GM12872 (cell line): ENCODE measurements around the gene DYNC1H1.

Experiments
- TF ChIP-seq, protein P1 (sequence below): IDR thresholded peaks from 3 replicates; pipeline ENCODE4 v1.5.1; 2011; ENCODE audit warnings: low read depth, mild to moderate bottlenecking, low read length, moderate library complexity; ENCODE audit not compliant: insufficient read depth

Gene DYNC1H1

DNA sequence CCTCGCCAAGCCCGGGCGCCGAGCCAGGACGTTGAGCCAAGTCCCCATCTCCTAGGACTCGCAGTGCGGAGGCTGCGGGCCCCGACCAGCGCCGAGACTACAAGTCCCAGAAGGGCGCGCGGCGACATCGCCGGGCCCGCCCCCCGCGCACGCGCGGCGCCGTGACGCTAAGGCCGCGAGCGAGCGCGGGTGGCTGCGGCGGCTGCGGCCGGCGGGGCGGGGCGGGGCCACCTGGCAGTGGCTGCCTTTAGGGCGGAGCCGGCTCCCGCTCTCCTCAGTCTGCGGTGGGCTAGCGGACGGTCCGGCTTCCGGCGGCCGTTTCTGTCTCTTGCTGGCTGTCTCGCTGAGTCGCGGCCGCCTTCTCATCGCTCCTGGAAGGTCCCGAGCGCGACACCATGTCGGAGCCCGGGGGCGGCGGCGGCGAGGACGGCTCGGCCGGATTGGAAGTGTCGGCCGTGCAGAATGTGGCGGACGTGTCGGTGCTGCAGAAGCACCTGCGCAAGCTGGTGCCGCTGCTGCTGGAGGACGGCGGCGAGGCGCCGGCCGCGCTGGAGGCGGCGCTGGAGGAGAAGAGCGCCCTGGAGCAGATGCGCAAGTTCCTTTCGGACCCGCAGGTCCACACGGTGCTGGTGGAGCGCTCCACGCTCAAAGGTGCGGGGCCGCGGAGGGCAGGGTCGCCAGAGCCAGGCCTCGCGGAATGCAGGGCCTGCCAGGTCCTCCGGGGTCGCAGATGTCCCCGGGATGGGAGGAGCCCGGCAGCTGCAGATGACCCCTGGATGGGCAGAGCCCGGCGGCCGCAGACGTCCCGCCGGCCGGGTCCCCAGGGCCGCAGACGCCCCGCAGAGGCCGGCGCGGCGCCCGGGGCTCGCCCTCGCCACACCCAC, at the start of gene DYNC1H1:
Gene DYNC1H1 (plus strand): TSS at position 277 of the 884 bp plus-strand sequence. CDS start 119 bp downstream, at position 396.
- TF ChIP-seq, protein P1, sequence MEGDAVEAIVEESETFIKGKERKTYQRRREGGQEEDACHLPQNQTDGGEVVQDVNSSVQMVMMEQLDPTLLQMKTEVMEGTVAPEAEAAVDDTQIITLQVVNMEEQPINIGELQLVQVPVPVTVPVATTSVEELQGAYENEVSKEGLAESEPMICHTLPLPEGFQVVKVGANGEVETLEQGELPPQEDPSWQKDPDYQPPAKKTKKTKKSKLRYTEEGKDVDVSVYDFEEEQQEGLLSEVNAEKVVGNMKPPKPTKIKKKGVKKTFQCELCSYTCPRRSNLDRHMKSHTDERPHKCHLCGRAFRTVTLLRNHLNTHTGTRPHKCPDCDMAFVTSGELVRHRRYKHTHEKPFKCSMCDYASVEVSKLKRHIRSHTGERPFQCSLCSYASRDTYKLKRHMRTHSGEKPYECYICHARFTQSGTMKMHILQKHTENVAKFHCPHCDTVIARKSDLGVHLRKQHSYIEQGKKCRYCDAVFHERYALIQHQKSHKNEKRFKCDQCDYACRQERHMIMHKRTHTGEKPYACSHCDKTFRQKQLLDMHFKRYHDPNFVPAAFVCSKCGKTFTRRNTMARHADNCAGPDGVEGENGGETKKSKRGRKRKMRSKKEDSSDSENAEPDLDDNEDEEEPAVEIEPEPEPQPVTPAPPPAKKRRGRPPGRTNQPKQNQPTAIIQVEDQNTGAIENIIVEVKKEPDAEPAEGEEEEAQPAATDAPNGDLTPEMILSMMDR: no peak

DNA sequence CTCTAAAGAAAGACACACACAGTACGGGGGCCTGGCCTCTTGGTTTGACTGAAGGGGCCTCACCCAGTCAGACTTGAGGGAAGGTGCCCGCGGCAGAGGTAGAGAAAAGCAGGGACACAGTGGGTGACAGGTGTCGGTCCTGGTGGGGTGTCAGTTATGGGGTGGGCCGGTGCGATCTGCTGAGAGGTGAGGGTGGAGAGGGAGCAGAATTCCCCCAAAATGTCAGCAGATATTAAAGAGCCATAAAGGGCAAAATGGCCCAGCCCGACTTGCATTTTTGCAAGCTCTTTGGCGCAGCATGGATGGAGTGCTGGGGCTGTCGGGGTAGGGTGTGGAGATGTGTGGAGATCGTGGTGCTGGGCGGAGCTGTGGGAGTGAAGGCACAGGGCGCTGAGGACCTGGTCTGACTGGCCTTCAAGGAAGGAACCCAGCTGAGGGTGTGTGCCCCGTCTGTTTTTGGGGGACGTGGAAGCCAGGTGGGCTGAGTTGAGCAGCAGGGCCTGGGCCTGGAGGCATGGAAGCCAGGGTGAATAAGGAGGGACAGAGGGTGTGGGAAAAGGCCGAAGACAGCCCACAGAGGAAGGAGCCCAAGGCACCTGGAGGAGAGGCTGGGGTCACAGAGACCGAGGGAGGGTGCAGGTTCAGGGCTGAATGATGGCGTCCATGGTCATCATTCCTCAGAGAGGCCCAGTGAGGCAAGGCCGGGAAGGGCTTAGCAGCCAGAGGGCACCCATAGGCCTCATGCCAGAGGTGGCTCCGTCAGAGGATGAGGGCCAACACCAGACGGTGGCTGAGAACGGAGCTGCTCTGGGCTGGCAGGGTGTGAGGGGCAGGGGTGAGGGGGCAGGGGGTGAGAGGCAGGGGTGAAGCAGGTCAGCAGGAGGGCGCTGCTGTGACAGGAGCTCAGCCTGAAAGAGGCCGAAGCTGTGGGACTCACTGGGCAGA, 48.2 kb upstream of the DYNC1H1 start:
- TF ChIP-seq, protein P1: no peak

DNA sequence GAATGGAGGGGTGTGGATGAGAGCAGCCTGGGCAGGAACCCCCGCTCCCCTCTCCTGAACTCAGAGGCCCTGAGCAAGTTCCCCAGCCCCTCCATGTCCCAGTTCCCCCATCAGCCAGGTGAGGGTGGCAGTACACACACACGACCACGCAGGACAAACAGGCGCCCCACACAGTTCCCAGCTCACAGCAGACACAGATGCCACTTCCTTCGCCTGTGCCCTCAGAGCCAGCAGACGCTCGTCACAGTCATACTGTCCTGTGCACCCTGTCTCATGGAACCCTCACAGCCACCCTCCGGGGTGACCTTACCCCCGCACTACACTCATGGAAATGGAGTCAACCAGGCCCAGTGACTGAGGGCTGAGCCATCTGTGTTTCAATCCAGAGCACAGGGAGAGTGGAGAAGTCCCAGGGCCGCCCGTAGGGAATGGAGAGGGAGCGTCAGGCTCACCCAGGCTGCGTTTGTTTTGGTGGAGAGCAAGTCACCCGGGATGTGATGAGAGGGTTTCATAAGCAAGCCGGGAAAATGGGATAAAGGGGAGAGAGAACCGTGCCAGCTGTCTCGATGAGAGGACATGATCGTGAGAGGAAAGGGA, 47.5 kb upstream of the DYNC1H1 start:
- TF ChIP-seq, protein P1: no peak

DNA sequence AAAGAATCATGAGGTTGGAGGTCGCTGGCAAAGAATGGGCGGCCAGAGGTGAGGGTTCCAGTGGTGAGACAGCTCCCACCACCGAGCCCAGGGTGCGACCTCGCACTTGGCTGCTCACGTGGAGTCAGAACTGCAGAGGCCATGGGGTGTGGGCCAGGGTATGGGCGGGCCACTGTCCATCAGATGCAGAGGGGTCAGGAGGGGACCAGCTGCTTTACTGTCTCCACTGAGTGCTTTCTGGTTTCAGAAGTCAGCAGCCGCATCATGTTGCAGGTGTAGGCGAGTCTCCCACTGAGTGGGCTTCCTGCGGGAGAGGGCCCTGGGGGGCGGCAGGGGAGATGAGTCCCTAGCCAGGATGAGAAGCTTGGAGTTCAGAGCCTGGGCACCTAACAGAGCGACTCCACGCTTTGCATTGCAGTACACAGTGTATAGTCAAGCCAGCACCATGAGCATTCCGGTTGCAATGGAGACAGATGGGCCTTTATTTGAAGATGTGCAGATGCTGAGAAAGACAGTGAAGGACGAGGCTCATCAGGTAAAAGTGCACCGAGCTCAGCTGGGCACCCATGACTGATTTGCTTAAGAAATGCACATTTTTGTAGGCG, 46.9 kb upstream of the DYNC1H1 start:
- TF ChIP-seq, protein P1: no peak

DNA sequence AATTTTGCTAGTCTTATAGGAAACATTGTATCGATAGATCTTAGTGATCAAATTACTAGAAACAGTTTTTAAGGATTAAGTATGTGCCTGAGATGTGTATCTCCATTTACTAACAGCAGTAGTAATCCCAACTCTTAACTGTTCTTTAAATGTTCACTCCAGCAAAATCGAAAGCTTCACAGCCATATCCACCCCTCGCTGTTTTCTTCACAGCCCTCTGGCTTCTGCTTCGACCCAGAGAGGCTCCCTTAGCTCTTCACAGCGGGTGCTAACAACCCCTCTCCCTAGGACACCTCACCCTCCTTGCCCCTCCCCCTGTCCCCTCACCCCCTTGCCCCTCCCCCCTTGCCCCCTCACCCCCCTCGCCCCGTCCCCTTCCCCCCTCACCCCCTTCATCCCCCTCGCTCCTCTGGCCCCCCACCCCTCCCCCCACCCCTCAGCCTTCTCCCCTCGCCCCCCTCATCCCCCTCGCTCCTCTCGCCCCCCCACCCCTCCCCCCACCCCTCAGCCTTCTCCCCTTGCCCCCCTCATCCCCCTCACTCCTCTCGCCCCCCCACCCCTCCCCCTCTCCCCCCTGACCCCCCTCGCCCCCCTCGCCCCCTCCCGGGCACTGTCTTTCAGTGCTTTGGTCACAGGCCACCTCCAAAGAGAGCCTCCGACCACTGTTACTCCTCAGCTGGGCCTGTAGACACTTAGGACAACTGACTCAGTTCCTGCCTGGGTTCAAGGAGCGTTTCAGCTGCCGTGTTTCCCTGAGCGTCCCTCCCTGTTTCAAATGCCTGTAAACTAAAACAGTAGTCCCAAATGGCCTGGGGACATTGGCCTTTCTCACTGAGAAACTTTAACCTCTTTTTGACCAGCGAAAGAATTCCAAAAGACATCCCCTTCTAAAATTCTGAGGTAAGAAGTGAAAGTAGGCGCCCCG, 46.0 kb upstream of the DYNC1H1 start:
- TF ChIP-seq, protein P1: no peak

GRCh38 chr14:101920271-101920670, 44.1 kb upstream of the DYNC1H1 start:
- TF ChIP-seq, protein P1: no peak
